Skeletal muscle tissue (tissue), 4 donors: Measurements from ENCODE around the gene SBF2. TPM values are rescaled to one million over a fixed set of nuclear protein-coding genes. Genes with fewer than 3 reads are reported as not detected.
"Not testable (repeated sequence)": the region's sequence is repeated elsewhere in the genome, so short reads cannot be mapped to it uniquely, and the experiment has no call there.

Source experiments
- H3K27ac ChIP-seq: one replicate; pipeline ENCODE4 v1.7.0; 2013; ENCODE audit warnings: mild to moderate bottlenecking, low read depth, low read length, inconsistent platforms
- H3K27me3 ChIP-seq, 3 donors: one replicate each; pipeline ENCODE4 v1.7.0; 2013; ENCODE audit warnings: low read length in 3 of 3; ENCODE audit not compliant: control insufficient read depth in 3 of 3, insufficient read depth in 3 of 3
- H3K36me3 ChIP-seq, 3 donors: one replicate each; pipeline ENCODE4 v1.7.0; 2013; ENCODE audit warnings: low read length in 3 of 3; ENCODE audit not compliant: control insufficient read depth in 3 of 3, insufficient read depth in 3 of 3
- H3K4me1 ChIP-seq, 3 donors: one replicate each; pipeline ENCODE4 v1.7.0; 2013; ENCODE audit warnings: low read length in 3 of 3, mild to moderate bottlenecking in 3 of 3; ENCODE audit not compliant: control insufficient read depth in 3 of 3, insufficient read depth in 3 of 3
- H3K4me3 ChIP-seq, 3 donors: one replicate each; pipeline ENCODE4 v1.7.0; 2013; ENCODE audit warnings: low read length in 3 of 3
- H3K9ac ChIP-seq, 3 donors: one replicate each; pipeline ENCODE4 v1.7.0; 2013; ENCODE audit warnings: low read length in 3 of 3, mild to moderate bottlenecking in 3 of 3, moderate library complexity in 2 of 3, low read depth in 1 of 3
- H3K9me3 ChIP-seq, 3 donors: one replicate each; pipeline ENCODE4 v1.7.0; 2013; ENCODE audit warnings: low read length in 3 of 3; ENCODE audit not compliant: control insufficient read depth in 3 of 3
- total RNA-seq: library from RNA; depleted of rRNA; stranded (reverse); fragments of >200 nt; gene quantifications from one replicate; pipeline ENCODE4 v1.2.3, GENCODE V29; 2014
- donor health status: Osteomylitis.

SBF2 gene
- total RNA-seq, 1 donor from 2014 or later = 34.4 TPM

GRCh38 chr11:10158461-10158860 lies 135.6 kb downstream of the SBF2 start:
- Histone ChIP-seq H3K4me1 (peaks cover 2 to 13% (median 3%) of the 10 kb centered on the region in 3 donors), H3K9me3 (no peaks in the 10 kb centered on the region), H3K4me3 (no peak overlapping the region), H3K27ac (no peak overlapping the region), H3K9ac (no peak overlapping the region), H3K27me3 (no peaks in the 10 kb centered on the region), H3K36me3 (no peaks in the 10 kb centered on the region)

DNA sequence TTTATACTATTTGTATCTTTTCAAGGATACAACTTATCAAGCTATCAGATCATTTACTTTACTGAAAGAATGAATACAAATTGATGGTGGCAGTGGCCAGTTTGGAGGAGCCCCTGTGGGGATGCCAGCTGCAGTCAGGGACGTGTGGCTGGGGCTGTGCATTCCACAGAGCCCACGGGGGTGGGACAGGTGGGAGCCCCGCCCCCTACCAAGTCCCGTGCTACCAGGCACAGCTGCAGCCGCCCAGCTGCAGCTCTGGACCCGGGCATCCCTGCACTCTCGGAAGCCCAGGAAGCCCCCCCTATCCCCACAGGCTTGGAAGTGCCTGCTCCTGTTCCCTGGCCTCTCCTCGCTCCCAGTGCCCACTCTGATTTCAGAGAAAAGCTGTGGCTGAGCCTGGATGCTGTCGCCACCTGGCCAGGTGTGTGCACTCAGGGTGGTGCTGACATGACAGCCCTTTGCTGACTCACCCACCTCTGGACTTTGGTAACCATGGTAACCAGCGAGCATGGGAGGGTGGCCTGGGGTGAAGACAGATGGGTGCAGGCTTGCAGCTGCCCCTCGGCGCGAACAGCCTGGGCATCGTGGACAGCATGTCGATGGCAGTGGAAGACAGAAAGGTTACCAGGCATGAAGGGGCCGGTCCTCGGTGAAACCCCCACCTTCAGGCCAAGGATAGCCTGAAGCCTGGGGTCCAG lies 138.1 kb downstream of the SBF2 start:
- H3K4me1 ChIP-seq = peaks cover 0 to 5% (median 0%) of the 10 kb centered on the region in 3 donors
- no peak overlapping the region for H3K27ac ChIP-seq
- no peak overlapping the region for H3K4me3 ChIP-seq
- no peaks in the 10 kb centered on the region for H3K36me3 ChIP-seq
- H3K9me3 ChIP-seq = no peaks in the 10 kb centered on the region
- H3K27me3 ChIP-seq = no peaks in the 10 kb centered on the region
- no peak overlapping the region for H3K9ac ChIP-seq

DNA sequence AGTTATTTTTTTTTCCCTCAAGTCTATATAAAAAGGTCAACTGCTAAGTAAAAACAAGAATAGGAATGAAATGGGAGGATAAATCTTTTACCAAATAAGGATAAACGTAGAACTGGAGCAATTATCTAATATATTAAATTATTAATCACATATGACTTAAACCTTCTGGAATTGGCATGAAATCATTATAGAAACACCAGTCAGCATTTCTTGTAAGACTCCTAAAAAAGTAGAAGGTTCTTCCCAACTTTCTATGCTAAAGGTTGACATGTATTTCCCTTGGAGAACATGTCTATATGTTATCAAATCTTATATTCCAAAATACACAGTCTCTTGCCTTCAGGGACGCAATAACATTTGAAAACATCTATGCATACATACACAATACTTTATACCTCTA lies 143.2 kb downstream of the SBF2 start:
- Histone ChIP-seq H3K36me3 (no peaks in the 10 kb centered on the region), H3K27me3 (no peaks in the 10 kb centered on the region), H3K9me3 (no peaks in the 10 kb centered on the region)

GRCh38 chr11:10149553-10149952 lies 144.5 kb downstream of the SBF2 start:
- Histone ChIP-seq H3K9me3 (no peaks in the 10 kb centered on the region), H3K4me3 (no peak overlapping the region), H3K27me3 (no peaks in the 10 kb centered on the region), H3K9ac (no peak overlapping the region), H3K4me1 (peaks cover 0 to 3% (median 0%) of the 10 kb centered on the region in 3 donors), H3K36me3 (no peaks in the 10 kb centered on the region), H3K27ac (no peak overlapping the region)

More for the DNA sequence above, 143.2 kb downstream of the SBF2 start:
- no peak overlapping the region for H3K27ac ChIP-seq
- H3K9ac ChIP-seq = no peak overlapping the region
- H3K4me1 ChIP-seq = peaks cover 0 to 3% (median 2%) of the 10 kb centered on the region in 3 donors
- H3K4me3 ChIP-seq = no peak overlapping the region

- H3K4me3 ChIP-seq = no peak overlapping the region
- H3K27ac ChIP-seq = no peak overlapping the region
- H3K36me3 ChIP-seq = no peaks in the 10 kb centered on the region
- no peaks in the 10 kb centered on the region for H3K27me3 ChIP-seq
- H3K9ac ChIP-seq = no peak overlapping the region
- no peaks in the 10 kb centered on the region for H3K9me3 ChIP-seq
- peaks cover 0 to 3% (median 0%) of the 10 kb centered on the region in 3 donors for H3K4me1 ChIP-seq
These were observed 146.8 kb downstream of the SBF2 start for GRCh38 chr11:10147195-10147594.

DNA sequence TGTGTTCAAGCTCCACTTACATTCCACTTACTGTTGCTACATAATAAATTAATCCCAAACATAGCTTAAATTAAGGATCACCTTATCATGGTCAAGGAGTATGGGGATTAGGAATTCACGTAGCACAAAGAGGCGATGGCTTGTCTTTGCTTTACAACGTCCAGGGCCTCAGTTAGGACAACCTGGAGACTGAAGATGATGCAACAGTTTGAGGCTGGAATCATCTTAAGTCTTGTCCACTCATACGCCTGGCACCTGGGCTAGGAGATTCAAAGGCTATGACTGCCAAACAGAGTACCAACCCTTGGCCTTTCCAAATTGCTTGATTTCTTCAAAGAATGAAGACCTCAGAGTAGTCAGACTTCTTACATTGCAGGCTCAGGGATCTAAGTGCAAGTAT lies 149.1 kb downstream of the SBF2 start:
- no peak overlapping the region for H3K4me3 ChIP-seq
- H3K4me1 ChIP-seq = peaks cover 0 to 3% (median 0%) of the 10 kb centered on the region in 3 donors
- H3K36me3 ChIP-seq = no peaks in the 10 kb centered on the region
- H3K27me3 ChIP-seq = no peaks in the 10 kb centered on the region
- H3K27ac ChIP-seq = no peak overlapping the region
- no peaks in the 10 kb centered on the region for H3K9me3 ChIP-seq
- H3K9ac ChIP-seq = no peak overlapping the region

- no peaks in the 10 kb centered on the region for H3K27me3 ChIP-seq
- peaks cover 0 to 2% (median 0%) of the 10 kb centered on the region in 3 donors for H3K4me1 ChIP-seq
- H3K9me3 ChIP-seq = no peaks in the 10 kb centered on the region
- H3K9ac ChIP-seq = no peak overlapping the region
- H3K4me3 ChIP-seq = no peak overlapping the region
- H3K27ac ChIP-seq = no peak overlapping the region
- H3K36me3 ChIP-seq = no peaks in the 10 kb centered on the region
These were observed 154.4 kb downstream of the SBF2 start for GRCh38 chr11:10139656-10140055.

- Histone ChIP-seq H3K36me3 (no peaks in the 10 kb centered on the region), H3K27ac (no peak overlapping the region), H3K27me3 (no peaks in the 10 kb centered on the region), H3K4me1 (peaks cover 0 to 2% (median 0%) of the 10 kb centered on the region in 3 donors), H3K4me3 (no peak overlapping the region), H3K9ac (no peak overlapping the region), H3K9me3 (no peaks in the 10 kb centered on the region)
These were observed 154.9 kb downstream of the SBF2 start for GRCh38 chr11:10139143-10139542.

- no peaks in the 10 kb centered on the region for H3K27me3 ChIP-seq
- no peaks in the 10 kb centered on the region for H3K9me3 ChIP-seq
- H3K36me3 ChIP-seq = no peaks in the 10 kb centered on the region
- H3K4me3 ChIP-seq = no peak overlapping the region
- H3K27ac ChIP-seq = no peak overlapping the region
- peaks cover 0 to 2% (median 0%) of the 10 kb centered on the region in 3 donors for H3K4me1 ChIP-seq
- no peak overlapping the region for H3K9ac ChIP-seq
These were observed 159.0 kb downstream of the SBF2 start for GRCh38 chr11:10134975-10135481.

DNA sequence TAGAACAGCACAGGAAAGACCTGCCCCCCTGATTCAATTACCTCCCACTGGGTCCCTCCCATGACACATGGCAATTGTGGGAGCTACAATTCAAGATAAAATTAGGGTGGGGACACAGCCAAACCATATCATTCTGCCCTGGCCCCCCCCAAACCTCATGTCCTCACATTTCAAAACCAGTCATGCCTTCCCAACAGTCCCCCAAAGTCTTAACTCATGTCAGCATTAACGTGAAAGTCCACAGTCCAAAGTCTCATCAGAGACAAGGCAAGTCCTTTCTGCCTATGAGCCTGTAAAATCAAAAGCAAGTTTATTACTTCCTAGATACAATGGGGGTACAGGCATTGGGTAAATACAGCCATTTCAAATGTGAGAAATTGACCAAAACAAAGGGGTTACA lies 159.8 kb downstream of the SBF2 start:
- not testable (repeated sequence) for H3K27ac ChIP-seq, H3K36me3 ChIP-seq, H3K4me1 ChIP-seq, H3K9me3 ChIP-seq, H3K9ac ChIP-seq, H3K4me3 ChIP-seq, H3K27me3 ChIP-seq
